ENCODE data around the gene WDFY2.
"Not testable (repeated sequence)": the region's sequence is repeated elsewhere in the genome, so short reads cannot be mapped to it uniquely, and the experiment has no call there.

WDFY2 gene

DNA sequence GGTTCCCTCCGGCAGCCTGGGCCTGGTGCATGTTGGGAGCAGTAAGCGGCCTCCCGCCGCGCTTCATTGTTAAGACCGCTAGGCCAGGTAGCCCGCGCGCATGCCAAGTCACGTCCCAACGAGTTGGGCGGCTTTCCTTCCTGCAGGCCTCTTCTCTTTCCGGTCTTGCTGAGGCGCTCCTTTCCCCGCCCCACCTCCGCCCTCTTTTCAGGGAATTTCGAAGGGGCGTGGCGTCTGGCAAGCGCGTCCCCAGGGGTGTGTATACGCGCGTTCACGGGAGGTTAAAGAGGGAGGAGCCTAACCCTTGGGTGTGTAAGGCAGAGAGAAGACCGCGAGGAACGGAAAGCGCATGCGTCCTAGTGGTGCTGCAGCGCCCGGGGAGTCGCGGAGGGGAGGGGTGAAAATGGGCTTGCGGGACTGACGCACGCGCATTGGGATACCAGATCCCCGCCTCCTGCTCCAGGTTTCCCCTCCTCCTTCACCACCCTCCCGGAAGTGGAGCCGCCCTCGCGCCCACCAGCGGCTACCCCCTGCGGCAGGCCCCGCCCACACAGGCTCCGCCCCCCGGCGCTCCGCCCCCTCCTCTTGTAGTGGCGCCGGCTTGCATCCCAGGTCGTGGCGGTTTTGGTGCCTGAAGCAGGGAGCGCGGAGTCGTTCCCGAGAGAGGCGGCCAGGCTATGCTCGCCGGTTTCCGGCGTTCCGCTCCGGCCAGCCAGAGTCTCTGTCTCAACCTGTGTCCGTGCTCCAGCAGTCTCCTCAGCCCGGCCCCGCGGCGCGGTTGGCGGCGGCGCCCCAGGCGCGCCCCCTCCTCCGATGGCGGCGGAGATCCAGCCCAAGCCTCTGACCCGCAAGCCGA lies at the start of gene WDFY2:
TSS of gene WDFY2 (plus strand) at position 588 of the 856 bp plus-strand sequence. CDS start at position 814, 226 bp downstream.
- DNase-seq: peak; percentile 100

DNA sequence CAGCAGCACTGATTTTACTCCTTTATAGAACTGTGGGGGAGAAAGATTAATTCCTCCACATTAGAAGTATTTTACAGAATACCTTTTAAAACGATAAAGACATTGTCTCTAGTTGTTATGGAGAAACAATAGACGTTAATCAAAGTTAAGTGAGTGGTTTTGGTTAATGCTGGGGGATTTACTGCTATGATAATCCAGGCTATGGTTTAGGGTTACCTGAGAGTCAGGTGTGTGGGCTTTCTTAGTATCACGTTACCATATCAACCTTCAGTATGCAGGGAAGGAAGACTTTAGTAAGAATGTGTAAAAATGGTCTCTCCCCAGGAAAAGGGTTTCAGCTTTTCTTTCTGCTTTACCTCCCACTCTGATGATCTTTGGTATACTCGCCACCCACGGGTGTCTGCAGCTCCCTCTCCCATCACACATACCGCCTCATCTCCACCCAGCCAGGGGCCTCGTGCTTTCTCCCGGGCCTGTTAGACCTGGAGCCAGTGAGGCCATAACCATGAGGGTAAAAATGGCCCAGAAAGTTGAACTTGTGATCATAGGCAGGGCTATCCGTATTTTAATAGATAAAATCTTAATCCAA lies 45.6 kb upstream of the WDFY2 start:
- DNase-seq: no peak

DNA sequence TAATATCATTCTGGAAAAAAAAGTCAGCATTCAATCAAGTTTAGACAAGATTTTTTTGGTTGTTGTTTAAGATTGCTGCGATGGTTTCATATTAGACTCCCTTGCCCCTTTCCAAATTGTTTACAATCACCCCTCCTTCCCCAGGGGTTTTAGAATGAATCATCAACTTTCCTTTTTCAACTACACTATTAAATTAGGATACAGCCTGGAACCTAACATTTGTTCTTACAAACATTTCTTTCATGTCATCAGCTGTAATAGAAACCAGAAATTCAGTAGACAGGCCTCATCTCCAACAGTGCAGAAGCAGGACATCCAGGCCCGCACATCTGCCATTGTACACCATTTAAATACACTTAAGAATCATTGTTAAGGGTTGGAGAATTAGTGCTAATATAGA lies 44.4 kb upstream of the WDFY2 start:
- DNase-seq: peak; percentile 20

DNA sequence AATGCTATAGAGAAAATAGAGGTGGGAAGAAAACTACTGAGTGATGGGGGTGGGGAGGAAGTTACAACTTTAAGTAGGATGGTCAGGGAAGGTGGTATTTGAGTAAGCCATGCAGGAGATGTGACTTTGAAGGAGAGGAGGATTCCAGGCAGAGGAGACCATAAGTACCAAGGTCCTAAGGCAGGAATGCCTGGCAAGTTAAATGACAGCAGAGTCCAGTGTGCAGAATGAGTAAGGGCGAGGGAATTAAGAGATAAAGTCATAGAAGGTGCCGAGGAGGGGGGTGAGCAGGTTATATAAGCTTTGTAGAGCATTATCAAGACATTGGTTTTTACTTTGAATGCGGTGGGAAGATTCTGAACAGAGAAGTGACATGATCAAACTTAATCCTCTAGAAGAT lies 43.2 kb upstream of the WDFY2 start:
- DNase-seq: no peak

GRCh38 chr13:51541809-51542258 lies 42.4 kb upstream of the WDFY2 start:
- no peak for DNase-seq

DNA sequence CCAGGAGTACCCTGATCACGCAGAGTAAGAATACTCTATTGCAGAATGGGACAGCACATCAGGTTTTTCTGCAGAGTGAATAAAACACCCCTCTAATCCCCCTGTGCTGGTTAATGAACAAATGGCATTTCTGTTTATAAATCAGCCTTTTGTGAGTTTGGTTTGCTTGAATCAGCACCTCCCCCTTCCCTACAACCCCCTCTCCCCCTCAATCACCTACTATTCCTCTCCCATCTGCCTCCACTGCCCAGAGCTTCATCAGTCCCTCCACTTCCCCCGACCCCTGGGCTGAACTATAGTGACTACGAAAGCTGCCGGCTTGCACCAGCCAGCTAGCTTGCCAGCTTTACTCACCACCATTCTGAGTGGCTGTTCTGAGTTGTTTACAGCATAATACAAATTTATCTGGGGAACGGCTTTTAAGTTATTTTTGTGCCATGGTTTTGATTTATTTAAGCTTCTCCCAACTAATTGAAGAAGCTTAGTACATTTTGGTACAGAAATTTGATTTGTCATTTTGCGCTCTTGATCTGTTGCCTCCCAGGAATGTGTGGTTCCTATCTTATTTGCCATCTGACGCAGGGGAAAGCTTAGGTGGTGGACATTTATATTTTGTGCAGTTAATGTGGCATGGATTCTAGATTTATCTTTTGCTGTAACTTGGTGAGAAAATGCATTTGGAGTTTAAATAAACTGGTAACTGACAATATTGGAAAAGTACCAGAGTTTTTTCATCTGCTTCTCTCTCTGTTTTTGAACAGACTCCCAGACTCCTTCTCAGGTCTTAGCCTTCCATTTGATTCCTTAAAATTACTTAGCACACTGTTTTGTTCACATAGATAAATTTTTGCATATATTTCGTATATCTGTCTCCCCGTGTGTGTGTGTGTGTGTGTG lies 41.7 kb upstream of the WDFY2 start:
- no peak for DNase-seq

DNA sequence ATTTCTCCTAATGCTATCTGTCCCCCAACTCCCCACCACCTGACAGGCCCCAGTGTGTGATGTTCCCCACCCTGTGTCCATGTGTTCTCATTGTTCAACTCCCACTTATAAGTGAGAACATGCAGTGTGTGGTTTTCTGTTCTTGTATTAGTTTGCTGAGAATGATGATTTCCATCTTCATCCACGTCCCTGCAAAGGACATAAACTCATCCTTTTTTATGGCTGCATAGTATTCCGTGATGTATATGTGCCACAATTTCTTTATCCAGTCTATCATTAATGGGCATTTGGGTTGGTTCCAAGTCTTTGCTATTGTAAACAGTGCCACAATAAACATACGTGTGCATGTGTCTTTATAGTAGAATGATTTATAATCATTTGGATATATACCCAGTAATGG lies 38.8 kb upstream of the WDFY2 start:
- not testable (repeated sequence) for DNase-seq

- no peak for DNase-seq
Observed at GRCh38 chr13:51547425-51548176, 36.7 kb upstream of the WDFY2 start.

- no peak for DNase-seq
Observed at GRCh38 chr13:51549050-51549449, 35.2 kb upstream of the WDFY2 start.

DNA sequence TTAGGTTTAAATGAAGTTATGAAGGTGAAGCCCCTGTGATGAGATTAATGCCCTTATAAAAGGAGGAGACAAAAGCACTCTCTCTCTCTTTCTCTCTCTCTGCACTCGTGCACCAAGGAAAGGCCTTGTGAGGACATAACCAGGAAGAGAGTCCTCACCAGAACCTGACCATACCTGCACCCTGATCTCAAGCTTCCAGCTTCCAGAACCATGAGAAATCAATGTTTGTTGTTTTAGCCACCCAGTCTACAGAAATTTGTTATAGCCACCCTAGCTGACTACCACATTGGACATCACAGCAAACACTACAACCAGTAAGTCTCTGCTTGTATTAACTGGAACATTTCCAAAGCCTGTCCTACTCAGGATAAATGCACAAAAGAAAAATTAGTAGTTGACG lies 34.7 kb upstream of the WDFY2 start:
- DNase-seq: no peak

- DNase-seq: no peak
Observed at GRCh38 chr13:51550151-51550550, 34.1 kb upstream of the WDFY2 start.

DNA sequence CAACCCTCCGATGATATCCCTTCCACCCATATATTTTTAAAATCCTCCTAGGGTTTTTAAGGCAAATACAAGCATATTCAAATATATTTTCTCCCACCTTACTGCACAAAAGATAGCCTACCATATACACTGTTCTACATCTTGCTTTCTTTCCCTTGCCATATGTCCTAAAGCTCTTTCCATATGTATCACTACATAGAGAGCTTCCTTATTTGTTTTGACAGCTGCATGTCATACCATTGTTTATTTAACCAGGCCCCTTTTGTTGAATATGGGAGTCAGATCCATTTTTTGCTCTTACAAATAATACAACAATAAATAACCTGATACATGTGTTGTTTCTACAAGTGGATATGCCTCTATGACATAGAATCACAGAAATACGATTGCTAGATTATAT lies 32.8 kb upstream of the WDFY2 start:
- no peak for DNase-seq

- no peak for DNase-seq
Observed at GRCh38 chr13:51552027-51552426, 32.2 kb upstream of the WDFY2 start.

- no peak for DNase-seq
Observed at GRCh38 chr13:51553531-51553930, 30.7 kb upstream of the WDFY2 start.

DNA sequence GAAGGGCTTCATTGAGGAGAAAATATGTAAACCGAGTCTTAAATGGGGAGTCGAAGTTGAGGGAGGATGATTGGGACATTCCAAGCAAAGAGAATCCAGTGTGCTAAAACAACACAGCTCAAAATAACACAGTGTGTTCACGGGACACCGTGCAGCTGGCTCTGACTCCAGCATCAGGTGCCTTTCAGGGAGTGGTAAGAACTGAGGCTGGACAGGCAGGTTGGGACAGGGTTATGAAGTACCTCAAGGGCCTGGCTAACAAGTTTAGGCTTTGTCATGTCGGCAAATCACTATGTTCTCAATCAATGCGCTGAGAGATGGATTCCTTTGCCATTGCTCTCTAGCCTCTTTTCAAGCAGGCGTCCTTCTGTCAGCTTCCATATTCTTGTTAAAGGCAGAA lies 27.5 kb upstream of the WDFY2 start:
- no peak for DNase-seq

DNA sequence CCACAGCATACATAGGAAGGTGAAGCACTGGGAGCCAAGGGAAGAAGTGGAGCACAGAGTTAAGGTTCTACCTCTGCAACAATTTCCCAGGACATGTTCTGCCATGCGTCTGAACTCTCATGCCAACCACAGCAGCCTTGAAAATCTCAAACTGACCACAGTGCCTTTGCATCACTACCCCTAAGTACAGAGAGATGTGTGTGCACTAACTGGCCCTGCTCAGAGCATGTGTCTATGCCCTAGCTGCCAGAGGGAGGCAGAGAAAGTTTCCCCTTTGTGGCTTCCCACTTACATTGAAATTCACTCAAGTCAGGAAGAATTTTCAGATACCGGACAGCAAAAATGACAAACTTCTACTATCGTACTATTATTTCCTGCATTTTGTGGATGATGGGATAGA lies 26.8 kb upstream of the WDFY2 start:
- no peak for DNase-seq

DNA sequence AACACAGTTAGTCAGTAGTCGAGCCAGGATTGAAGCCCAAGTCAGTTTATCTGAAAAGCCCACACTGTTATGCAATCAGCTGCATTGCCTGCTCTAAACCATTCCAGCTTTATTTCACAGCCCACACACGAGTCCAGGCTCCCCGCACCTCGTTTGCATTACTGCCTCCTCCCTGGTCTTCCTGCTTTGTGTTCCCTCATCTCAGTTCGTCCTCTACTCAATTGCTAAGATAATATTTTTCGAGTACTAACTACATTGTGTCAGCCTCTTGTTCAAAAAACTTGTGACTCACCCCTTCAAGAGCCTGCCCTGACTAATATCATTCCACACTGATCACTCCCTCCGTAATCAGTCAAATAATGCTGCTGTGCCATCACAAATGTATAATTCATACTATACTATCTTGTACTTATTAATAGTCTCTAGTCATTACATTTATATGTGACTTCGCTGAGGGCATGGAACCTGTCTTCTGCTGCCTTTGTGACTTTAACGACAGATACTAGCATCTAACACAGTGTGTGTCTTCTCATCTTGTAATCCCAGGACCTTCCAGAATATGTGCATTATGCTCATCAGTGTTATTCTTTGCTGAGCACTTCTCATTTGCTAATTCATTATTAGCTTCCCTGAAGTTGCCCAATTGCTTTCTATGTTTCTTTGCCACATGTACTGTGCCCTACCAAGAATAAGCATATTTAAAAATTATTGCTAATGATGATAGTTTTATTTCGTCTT lies 26.2 kb upstream of the WDFY2 start:
- peak; percentile 89 for DNase-seq

GRCh38 chr13:51559946-51560735 lies 24.1 kb upstream of the WDFY2 start:
- DNase-seq: no peak

DNA sequence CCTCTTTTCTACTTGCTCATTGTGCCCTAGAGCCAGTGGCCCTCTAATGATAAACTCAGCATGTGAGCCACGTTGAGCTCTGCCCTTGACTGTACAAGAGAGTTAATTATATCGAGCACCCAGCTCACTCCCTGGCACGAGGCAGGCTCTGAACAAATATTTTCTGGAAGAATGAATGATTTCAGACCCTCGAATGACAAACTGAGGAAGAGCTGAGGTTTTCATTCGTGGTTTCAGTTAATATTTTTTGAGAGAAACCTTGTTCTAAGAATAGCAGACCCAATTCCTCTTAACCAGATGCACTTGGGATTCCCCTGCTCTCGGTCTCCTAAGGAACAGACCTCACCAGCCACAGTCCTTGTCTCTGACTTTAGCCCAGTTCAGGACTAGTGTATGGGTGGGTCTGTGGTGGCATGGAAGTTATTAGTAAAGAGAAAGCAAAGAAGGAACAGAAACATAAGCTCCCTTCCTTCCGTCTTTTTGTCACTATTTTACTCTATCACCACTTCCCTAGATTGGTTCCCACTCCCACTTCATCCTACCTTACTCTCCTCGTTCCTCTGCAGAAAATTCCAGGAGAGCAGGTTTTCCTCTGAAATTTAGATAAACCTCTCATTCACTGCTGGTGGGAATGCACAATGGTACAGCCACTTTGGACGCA lies 22.1 kb upstream of the WDFY2 start:
- no peak for DNase-seq

DNA sequence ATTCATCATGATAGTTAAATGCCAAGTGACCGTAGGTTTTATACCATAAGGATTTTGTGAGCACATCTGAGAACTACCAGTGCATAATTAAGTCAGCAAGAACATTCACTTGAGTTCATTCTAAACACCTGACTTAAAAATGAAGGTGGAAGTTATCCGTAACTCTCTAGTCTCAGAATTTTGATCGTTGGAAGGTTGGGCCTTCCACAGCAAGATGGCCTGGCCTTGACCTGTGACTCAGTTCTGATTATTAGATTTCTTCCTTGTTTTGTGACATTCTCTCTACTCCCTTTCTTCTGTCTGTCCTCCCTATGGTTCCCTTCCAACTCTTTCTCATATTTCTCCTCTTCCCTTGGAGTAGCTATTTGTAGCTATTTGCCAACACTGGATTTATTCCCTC lies 20.0 kb upstream of the WDFY2 start:
- no peak for DNase-seq

DNA sequence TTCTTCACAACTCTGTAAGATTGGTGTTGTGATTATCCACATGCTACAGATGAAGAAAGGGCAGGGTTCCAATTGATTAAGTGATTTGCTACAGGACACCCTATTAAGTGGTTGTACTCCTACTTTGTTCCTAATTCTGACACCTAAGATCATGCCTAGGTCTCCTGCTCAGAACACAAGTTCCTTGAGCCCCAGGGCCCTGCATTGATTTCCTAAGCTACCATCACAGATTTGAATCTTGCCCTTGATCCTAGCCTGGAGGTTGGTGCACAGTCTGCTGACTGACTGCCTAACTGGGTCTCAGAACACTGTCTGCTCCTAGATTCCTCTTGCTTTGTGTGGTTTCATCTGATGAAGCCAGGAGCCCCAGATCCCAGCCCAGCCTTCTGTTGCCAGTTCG lies 19.6 kb upstream of the WDFY2 start:
- DNase-seq: no peak

Measured in HCEC 1CT (cell line).